Measurements from ENCODE around the gene SLC9A7.

- no peak for TF ChIP-seq POLR2A (IDR thresholded peaks at IDR 0.05; ENCODE audit: low read depth, low read length)
- no peak for TF ChIP-seq POLR2AphosphoS5 (IDR thresholded peaks at IDR 0.05; ENCODE audit: low read depth, low read length)
- TF ChIP-seq TAF1 (IDR thresholded peaks at IDR 0.05; ENCODE audit: borderline replicate concordance, low read depth, low read length) = no peak
These were observed 207.3 kb downstream of the SLC9A7 start for GRCh38 chrX:46551494-46552128.
